Epithelial cell of esophagus (primary cell): Measurements from ENCODE around the gene TRABD.

Source experiments
- DNase-seq: peaks from one replicate; pipeline ENCODE4 v3.0.0; 2010; ENCODE audit warnings: low read depth
- H3K4me3 ChIP-seq: 2 replicates; pipeline ENCODE4 v1.5.1; 2011; ENCODE audit warnings: mild to moderate bottlenecking, low read length, control low read depth
- CTCF ChIP-seq: IDR thresholded peaks from 2 replicates; pipeline ENCODE4 v1.5.1; 2011; ENCODE audit warnings: low read depth, mild to moderate bottlenecking, low read length, control low read depth, inconsistent platforms; ENCODE audit not compliant: insufficient read depth; ENCODE audit errors: missing control alignments

Gene TRABD

GRCh38 chr22:50178471-50178864 lies 7.2 kb upstream of the TRABD start:
- H3K4me3 ChIP-seq = no peak overlapping the region
- DNase-seq = no peak
- TF ChIP-seq CTCF = no peak

- no peak for TF ChIP-seq CTCF
- H3K4me3 ChIP-seq = no peak overlapping the region
- no peak for DNase-seq
Measured at GRCh38 chr22:50178871-50179869, 6.5 kb upstream of the TRABD start.

- DNase-seq = no peak
- no peak overlapping the region for H3K4me3 ChIP-seq
- TF ChIP-seq CTCF = no peak
Measured at GRCh38 chr22:50179937-50180726, 5.6 kb upstream of the TRABD start.

GRCh38 chr22:50180727-50181521 lies 4.8 kb upstream of the TRABD start:
- no peak for TF ChIP-seq CTCF
- DNase-seq = no peak
- H3K4me3 ChIP-seq = no peak overlapping the region

- TF ChIP-seq CTCF = no peak
- no peak for DNase-seq
- H3K4me3 ChIP-seq = no peak overlapping the region
Measured at GRCh38 chr22:50182176-50183081, 3.3 kb upstream of the TRABD start.
